Measurements from ENCODE around the gene PTPRD.

The PTPRD gene

DNA sequence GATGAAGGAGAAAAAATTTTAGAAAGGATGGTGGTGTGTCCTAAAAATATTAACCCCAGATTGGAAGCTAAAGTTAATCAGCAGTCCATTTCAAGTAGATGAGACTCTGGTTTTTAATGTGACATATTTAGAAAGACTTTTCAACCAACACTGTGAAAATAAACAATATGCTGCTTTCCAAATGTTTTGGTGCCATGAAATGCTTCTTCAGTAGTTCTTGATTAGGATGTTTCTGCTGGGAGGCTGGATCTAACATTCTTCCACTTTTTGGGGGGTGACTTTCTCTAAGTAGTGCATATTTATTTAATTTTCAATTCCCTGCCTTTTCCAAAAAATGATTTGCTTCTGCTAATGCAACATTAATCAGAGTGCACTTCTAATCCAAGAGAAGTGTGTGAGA is 2219.9 kb downstream of the PTPRD start:
- Histone ChIP-seq H3K9me3 (ENCODE audit: insufficient read depth, low read depth, low read length) (no peaks in the 10 kb centered on the region), H3K27me3 (ENCODE audit: insufficient read depth, low read length, poor library complexity, severe bottlenecking) (no peaks in the 10 kb centered on the region), H3K36me3 (ENCODE audit: insufficient read depth, low read length) (peaks cover 52% of the 10 kb centered on the region; the same call in 1 of the 2 replicates), H3K4me2 (ENCODE audit: low read depth, low read length, poor library complexity, severe bottlenecking) (no peak overlapping the region), H3K9ac (ENCODE audit: low read depth, low read length, poor library complexity, severe bottlenecking) (no peak overlapping the region), H3F3A (ENCODE audit: low read depth) (no peaks in the 10 kb centered on the region), H3K9me2 (replicated peaks; ENCODE audit: low read depth, low read length) (no peaks in the 10 kb centered on the region), H4K20me1 (ENCODE audit: insufficient read depth, low read length, poor library complexity, severe bottlenecking) (peaks cover 2% of the 10 kb centered on the region), H3K4me1 (ENCODE audit: insufficient read depth, low read length, poor library complexity, severe bottlenecking) (no peaks in the 10 kb centered on the region), H3K79me2 (ENCODE audit: insufficient read depth, low read length) (no peaks in the 10 kb centered on the region), H3K4me3 (ENCODE audit: low read length, poor library complexity, severe bottlenecking) (no peak overlapping the region), H2AFZ (ENCODE audit: low read length) (no peak overlapping the region)
- TF ChIP-seq CTCF (conservative IDR thresholded peaks at IDR 0.05; ENCODE audit: low read length), result no peak
- TF ChIP-seq EZH2phosphoT487 (IDR thresholded peaks at IDR 0.05; ENCODE audit: borderline replicate concordance), result no peak

DNA sequence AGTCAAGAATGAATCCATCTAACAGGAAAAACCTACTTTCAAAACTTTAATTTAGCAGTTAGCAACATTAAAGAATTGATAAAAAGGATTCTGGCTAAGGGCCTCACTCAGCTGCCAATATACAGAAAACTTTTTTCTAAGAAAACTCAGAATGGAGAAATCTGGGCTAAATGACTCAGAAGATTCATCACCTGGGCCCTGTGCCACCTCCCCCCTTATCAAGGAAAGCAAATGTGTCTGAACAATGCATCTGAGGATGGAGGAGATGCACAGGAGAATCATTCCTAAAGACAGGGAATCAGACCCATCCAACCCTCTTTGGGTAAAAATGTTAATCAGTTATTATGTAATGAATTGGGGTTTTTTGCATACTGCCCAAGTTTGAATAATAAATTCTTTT is 2221.2 kb downstream of the PTPRD start:
- Histone ChIP-seq H3K9ac (ENCODE audit: low read depth, low read length, poor library complexity, severe bottlenecking) (no peak overlapping the region), H3K79me2 (ENCODE audit: insufficient read depth, low read length) (no peaks in the 10 kb centered on the region), H3K4me3 (ENCODE audit: low read length, poor library complexity, severe bottlenecking) (no peak overlapping the region), H3K4me2 (ENCODE audit: low read depth, low read length, poor library complexity, severe bottlenecking) (no peak overlapping the region), H3K27me3 (ENCODE audit: insufficient read depth, low read length, poor library complexity, severe bottlenecking) (no peaks in the 10 kb centered on the region), H4K20me1 (ENCODE audit: insufficient read depth, low read length, poor library complexity, severe bottlenecking) (peaks cover 6% of the 10 kb centered on the region), H3F3A (ENCODE audit: low read depth) (no peaks in the 10 kb centered on the region), H2AFZ (ENCODE audit: low read length) (no peak overlapping the region), H3K9me3 (ENCODE audit: insufficient read depth, low read depth, low read length) (no peaks in the 10 kb centered on the region), H3K9me2 (replicated peaks; ENCODE audit: low read depth, low read length) (no peaks in the 10 kb centered on the region), H3K36me3 (ENCODE audit: insufficient read depth, low read length) (peaks cover 65% of the 10 kb centered on the region; the same call in 1 of the 2 replicates), H3K4me1 (ENCODE audit: insufficient read depth, low read length, poor library complexity, severe bottlenecking) (no peaks in the 10 kb centered on the region)
- no peak for TF ChIP-seq EZH2phosphoT487 (IDR thresholded peaks at IDR 0.05; ENCODE audit: borderline replicate concordance)
- TF ChIP-seq CTCF (conservative IDR thresholded peaks at IDR 0.05; ENCODE audit: low read length), result no peak

- peaks cover 6% of the 10 kb centered on the region for H4K20me1 ChIP-seq (ENCODE audit: insufficient read depth, low read length, poor library complexity, severe bottlenecking)
- TF ChIP-seq EZH2phosphoT487 (IDR thresholded peaks at IDR 0.05; ENCODE audit: borderline replicate concordance) (no peak), CTCF (conservative IDR thresholded peaks at IDR 0.05; ENCODE audit: low read length) (no peak)
- no peaks in the 10 kb centered on the region for H3K9me2 ChIP-seq (replicated peaks; ENCODE audit: low read depth, low read length)
- peaks cover 69% of the 10 kb centered on the region; the same call in 1 of the 2 replicates for H3K36me3 ChIP-seq (ENCODE audit: insufficient read depth, low read length)
- H3K4me1 ChIP-seq (ENCODE audit: insufficient read depth, low read length, poor library complexity, severe bottlenecking), result no peaks in the 10 kb centered on the region
- H3K4me3 ChIP-seq (ENCODE audit: low read length, poor library complexity, severe bottlenecking), result no peak overlapping the region
- no peaks in the 10 kb centered on the region for H3F3A ChIP-seq (ENCODE audit: low read depth)
- H3K79me2 ChIP-seq (ENCODE audit: insufficient read depth, low read length), result no peaks in the 10 kb centered on the region
- no peak overlapping the region for H2AFZ ChIP-seq (ENCODE audit: low read length)
- H3K27me3 ChIP-seq (ENCODE audit: insufficient read depth, low read length, poor library complexity, severe bottlenecking), result no peaks in the 10 kb centered on the region
- H3K4me2 ChIP-seq (ENCODE audit: low read depth, low read length, poor library complexity, severe bottlenecking), result no peak overlapping the region
- no peaks in the 10 kb centered on the region for H3K9me3 ChIP-seq (ENCODE audit: insufficient read depth, low read depth, low read length)
- no peak overlapping the region for H3K9ac ChIP-seq (ENCODE audit: low read depth, low read length, poor library complexity, severe bottlenecking)
Observed at GRCh38 chr9:8391132-8391531, 2221.7 kb downstream of the PTPRD start.

Data from Loucy (cell line).